KBM-7 (cell line): Measurements from ENCODE around the gene MRPL34.
"Not testable (repeated sequence)": the region's sequence is repeated elsewhere in the genome, so short reads cannot be mapped to it uniquely, and the experiment has no call there.

ENCODE experiments used
- DNase-seq: peaks from one replicate; pipeline ENCODE4 v3.0.0-alpha.2; 2015
- in situ Hi-C: fragments of 300-500 bp; cut with MboI; formaldehyde crosslinking; loops from 2 replicates; pipeline ENCODE4 v1.14.3; 2020; ENCODE audit warnings: low sequenced_read_pairs, low pct_unique_long_range_greater_than_20kb, mixed read lengths

Gene MRPL34

GRCh38 chr19:17282488-17283125 lies 23.1 kb upstream of the MRPL34 start:
- in situ Hi-C loops: no loop called here
- DNase-seq: peak; percentile 92

- in situ Hi-C loops: no loop called here
- no peak for DNase-seq
These were observed 22.1 kb upstream of the MRPL34 start for GRCh38 chr19:17283504-17283996.

- in situ Hi-C loops: no loop called here
- DNase-seq: no peak
These were observed 20.1 kb upstream of the MRPL34 start for GRCh38 chr19:17285415-17286135.

DNA sequence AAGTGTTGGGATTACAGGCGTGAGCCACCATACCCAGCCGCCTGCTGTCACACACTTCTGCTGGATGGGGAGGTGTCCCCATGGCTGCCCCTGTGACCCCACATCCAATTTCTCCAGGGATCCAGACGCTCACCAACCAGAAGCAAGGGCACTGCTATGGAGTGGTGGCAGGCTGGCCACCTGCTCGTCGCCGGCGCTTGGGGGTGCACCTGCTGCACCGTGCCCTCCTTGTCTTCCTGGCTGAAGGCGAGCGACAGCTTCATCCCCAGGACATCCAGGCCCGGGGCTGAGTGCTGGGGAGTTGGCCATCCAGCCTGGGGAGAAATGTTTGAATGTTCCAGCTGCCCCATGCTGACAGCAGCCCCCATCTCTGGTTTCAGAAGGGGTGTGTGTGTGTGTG lies 19.4 kb upstream of the MRPL34 start:
- DNase-seq: no peak
- in situ Hi-C loops: no loop called here

GRCh38 chr19:17286752-17287151 lies 18.9 kb upstream of the MRPL34 start:
- in situ Hi-C loops: no loop called here
- no peak for DNase-seq

GRCh38 chr19:17289489-17289888 lies 16.2 kb upstream of the MRPL34 start:
- in situ Hi-C loops: no loop called here
- peak; percentile 55 for DNase-seq

DNA sequence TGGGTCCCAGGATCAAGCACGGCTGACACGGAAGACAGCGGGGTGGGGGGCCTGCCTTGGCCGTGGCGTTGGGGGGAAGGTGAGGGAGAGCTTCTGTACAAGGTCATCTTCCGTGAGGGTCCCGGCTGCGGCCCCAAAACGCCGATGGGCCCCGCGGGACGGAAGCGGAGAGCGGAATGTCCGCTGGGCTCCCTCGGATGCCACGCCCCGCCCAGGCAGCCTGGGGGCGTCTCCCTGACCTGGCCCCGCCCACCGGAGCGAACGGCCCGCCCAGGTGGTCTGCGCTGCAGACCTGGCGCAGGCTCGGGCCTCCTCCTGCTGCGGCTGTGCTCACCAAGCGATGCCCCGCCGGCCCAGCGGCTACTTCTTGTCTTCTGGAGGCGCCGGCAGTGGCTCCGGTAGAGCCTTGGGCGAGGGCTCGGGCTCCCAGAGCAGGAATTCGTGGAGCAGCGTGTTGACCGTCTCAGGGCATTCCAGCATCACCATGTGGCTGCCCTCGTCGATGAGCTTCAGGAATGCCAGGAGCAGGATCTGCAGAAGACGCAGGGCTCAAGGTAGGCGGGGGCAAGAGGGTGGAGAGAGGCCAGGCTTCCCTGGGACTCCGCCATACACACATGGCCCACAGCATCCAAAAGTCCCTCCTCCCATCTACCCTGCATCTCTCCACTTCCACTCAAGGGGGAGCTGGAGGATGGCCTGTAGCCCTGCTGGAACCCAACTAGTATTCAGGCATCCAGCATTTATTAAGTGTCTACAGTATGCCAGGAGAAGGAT lies 13.2 kb upstream of the MRPL34 start:
- peak; percentile 87 for DNase-seq
- in situ Hi-C loops: no loop called here

DNA sequence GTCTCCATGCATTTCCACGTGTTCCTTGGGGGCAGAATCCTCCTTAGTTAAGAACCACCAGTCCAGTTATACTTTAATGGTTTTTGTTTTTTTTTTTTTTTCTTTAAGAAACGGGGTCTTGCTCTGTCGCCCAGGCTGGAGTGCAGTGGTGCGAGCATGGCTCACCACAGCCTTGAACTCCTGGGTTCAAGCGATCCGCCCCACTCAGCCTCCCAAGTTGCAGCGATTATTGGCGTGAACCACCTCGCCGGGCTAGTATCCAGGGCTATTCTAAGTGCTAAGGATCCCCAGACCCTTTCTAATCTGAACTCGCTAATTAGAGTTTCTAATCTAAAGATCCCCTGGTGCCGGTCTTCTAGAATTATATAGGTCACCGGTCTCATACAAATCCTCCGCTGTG lies 12.1 kb upstream of the MRPL34 start:
- DNase-seq: no peak
- in situ Hi-C loops: no loop called here

DNA sequence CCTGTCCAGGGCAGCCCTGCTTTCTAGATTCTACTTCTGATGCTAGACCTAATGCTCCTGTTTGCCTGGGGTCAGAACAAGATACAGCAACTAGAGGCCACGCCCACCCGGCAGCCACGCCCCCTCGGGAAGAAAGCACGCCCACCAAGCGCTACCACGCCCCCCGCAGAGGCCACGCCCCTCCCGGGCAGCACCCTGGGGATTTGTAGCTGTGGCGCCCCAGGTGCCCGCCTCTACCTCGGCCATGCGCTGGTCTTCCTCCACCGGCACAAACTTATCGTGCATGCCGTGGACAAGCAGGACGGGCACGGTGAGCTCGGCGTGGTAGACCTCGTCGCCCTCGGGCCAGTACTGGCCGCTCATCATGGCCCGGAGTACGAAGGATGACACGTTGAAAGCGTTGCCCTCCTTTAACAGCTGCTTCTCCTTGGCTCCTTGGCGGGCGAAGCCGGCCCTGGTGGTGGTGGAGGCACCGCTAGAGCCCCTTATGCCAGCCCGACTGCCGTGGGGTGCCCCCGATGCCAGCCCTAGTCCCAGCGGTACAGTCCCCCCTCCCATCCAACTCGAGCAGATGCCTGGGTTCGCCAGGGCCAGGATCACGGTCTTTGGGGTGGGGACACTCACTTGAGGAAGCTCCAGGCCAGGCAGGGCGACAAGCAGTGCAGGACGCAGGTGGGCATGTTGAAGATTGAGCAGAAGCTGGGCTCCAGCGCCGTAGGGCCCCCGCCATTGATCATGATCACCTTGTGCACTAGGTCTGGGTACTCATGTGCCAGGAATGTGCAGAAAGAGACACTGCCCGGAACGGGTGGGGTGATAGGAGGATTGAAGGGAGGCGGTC lies 11.4 kb upstream of the MRPL34 start:
- in situ Hi-C loops: no loop called here
- DNase-seq: peak; percentile 53

DNA sequence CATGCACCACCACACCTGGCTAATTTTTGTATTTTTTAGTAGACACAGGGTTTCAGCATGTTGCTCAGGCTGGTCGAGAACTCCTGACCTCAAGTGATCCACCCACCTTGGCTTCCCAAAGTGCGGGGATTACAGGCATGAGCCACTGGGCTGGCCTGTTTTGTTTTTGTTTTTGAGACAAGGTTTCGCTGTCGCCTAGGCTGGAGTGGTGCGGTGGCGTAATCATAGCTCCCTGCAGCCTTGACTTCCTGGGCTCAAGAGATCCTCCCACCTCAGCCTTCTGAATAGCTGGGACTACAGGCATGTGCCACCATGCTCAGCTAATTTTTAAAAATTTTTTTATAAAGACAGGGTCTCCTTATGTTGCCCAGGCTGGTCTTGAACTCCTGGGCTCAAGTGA lies 10.1 kb upstream of the MRPL34 start:
- DNase-seq, in situ Hi-C loops: not testable (repeated sequence)

DNA sequence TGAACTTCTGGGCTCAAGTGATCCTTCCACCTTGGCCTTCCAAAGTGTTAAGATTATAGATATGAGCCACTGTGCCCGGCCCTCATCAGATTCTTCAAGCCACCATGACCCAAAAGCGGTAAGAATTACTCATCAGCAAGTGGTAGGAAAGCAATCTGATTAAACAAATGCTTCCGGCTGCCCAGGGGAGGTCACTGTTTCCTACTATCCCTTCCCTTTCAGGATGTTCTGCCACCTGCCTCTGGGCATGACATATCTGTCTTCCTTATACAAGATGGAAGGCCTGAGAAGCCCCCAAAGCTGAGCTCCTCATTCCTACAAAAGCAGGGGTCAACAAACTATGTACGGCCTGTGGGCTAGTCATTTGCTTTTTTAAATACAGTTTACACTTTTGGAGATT lies 9.4 kb upstream of the MRPL34 start:
- DNase-seq: no peak

DNA sequence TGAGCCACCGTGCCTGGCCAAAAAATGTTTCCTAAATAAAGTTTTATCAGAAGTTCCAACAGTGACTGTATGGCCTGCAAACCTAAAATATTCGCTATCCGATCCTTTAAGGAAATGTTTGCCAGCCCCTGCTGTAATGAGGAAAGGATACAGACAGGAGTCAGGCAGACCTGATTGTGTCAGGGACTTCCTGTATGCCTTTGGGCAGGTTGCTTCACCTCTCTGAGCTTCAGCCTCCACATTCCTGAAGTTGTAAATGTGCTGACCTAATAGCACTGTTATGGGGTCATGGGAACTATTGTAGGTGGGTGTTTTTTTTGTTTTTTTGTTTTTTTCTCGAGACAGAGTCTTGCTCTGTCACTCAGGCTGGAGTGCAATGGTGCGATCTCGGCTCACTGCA lies 8.7 kb upstream of the MRPL34 start:
- no peak for DNase-seq

More for the DNA sequence above, 9.4 kb upstream of the MRPL34 start:
- in situ Hi-C loops: no loop called here

DNA sequence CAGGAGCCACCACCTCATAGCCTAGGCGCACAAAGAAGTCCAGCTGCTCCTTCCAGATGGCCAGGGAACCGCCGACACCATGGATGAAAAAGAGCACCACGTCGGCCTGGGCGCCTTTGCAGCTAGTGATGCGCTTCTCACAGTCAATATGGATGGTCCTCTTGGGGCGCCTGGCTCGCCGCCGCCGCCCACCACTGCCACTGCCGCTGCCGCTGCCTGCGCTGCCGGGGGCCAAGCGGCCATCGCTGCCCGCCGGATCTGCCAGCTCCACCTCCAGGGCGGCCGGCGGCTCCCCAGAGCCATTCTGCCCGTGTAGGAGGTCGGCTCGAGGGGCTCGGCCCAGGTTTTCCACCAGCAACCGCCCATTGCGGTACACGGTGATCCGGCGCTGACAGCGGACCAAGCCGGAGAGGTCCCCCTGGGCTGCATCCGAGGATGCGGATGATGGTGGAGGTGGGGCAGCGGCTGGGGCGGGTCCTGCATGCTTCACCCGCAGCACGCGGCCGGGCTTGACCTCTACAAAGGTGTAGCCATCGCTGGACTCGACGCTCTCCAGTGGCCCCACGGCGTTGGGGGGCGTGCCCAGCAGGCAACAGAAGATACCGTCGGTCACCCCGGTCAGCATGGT lies 4.6 kb upstream of the MRPL34 start:
- in situ Hi-C loops: no loop called here
- no peak for DNase-seq

More for the DNA sequence above, 8.7 kb upstream of the MRPL34 start:
- in situ Hi-C loops: no loop called here

DNA sequence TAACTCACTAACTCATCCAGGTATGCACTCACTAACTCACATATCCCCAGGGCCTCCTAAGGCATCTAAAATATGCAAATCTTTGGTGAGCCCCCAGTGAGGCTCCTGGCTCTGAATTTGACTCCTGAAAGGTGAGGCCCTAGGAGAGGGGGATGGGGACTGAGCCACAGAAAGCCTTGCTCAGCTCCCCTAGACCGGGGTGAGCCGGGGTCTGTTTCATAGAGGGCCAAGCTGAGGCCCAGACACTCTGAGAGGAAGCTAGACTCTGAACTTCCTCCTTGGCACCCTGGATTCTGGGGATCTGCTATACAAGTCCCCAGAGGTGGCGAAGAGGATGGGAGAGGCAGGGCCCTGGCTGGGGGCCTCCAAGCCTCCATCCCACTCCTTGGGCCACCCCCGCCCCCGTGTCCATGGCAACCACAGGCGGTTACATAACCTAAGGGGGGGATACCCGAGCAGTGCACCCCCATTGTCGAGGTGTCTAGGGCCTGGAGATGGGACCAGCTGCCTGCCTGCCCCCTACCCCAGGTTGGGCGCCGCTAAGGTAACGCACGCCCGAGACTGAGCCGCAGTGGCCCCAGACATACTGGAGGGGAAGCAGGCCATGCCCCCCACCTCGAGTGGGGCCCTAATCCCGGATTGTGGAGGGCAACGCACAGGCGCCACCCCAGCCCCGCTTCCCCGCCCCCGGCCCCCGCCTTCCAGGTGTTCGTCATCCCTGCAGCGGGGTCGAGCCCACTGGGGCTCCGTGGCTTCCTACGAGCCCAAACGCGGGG lies 3.1 kb upstream of the MRPL34 start:
- in situ Hi-C loops: no loop called here
- peak; percentile 46 for DNase-seq

GRCh38 chr19:17303167-17303939 lies 2.3 kb upstream of the MRPL34 start, which contains the start of gene ABHD8:
Gene ABHD8 (minus strand): TSS chr19:17303425. CDS start chr19:17301616, 1,809 bp downstream.
- in situ Hi-C loops: no loop called here
- DNase-seq: peak; percentile 92

- in situ Hi-C loops: no loop called here
- no peak for DNase-seq
These were observed 1.8 kb upstream of the MRPL34 start for GRCh38 chr19:17303940-17304267.
